Activated CD4-positive, alpha-beta T cell treated with anti-CD3 and anti-CD28 coated beads for 1 hour (primary cell): ENCODE results near the gene RASAL3.

Experiments used
- DNase-seq: peaks from one replicate; pipeline ENCODE4 v3.0.0-alpha.2; 2020

The RASAL3 gene

GRCh38 chr19:15432629-15433518 lies 31.5 kb downstream of the RASAL3 start:
- peak; percentile 89 for DNase-seq

- DNase-seq = no peak
Measured at GRCh38 chr19:15432018-15432494, 32.3 kb downstream of the RASAL3 start.

- DNase-seq = no peak
Measured at GRCh38 chr19:15431396-15432017, 32.8 kb downstream of the RASAL3 start.

GRCh38 chr19:15430526-15431120 lies 33.7 kb downstream of the RASAL3 start:
- DNase-seq = no peak

- DNase-seq = no peak
Measured at GRCh38 chr19:15429825-15430467, 34.4 kb downstream of the RASAL3 start.

- no peak for DNase-seq
Measured at GRCh38 chr19:15428956-15429824, 35.2 kb downstream of the RASAL3 start.

- no peak for DNase-seq
Measured at GRCh38 chr19:15427991-15428471, 36.3 kb downstream of the RASAL3 start.

GRCh38 chr19:15427350-15427700 lies 37.0 kb downstream of the RASAL3 start:
- no peak for DNase-seq

GRCh38 chr19:15426485-15427349 lies 37.6 kb downstream of the RASAL3 start:
- DNase-seq = no peak

GRCh38 chr19:15425321-15425950 lies 38.9 kb downstream of the RASAL3 start:
- no peak for DNase-seq

- DNase-seq = no peak
Measured at GRCh38 chr19:15424692-15425272, 39.6 kb downstream of the RASAL3 start.

GRCh38 chr19:15424121-15424520 lies 40.2 kb downstream of the RASAL3 start:
- DNase-seq = no peak

- DNase-seq = no peak
Measured at GRCh38 chr19:15423130-15423529, 41.2 kb downstream of the RASAL3 start.

- no peak for DNase-seq
Measured at GRCh38 chr19:15422296-15423075, 41.9 kb downstream of the RASAL3 start.

- no peak for DNase-seq
Measured at GRCh38 chr19:15421721-15422260, 42.6 kb downstream of the RASAL3 start.

GRCh38 chr19:15421136-15421695 lies 43.1 kb downstream of the RASAL3 start:
- no peak for DNase-seq

- no peak for DNase-seq
Measured at GRCh38 chr19:15419413-15420025, 44.8 kb downstream of the RASAL3 start.
